Panc1 (cell line): ENCODE results near the gene BUB3. TPM values are rescaled to one million over a fixed set of nuclear protein-coding genes. Genes with fewer than 3 reads are reported as not detected.

ENCODE experiments used
- ATAC-seq: fragments of 200-7000 bp; cut with Tn5 transposase; 2 replicates; pipeline ENCODE4 v1.9.1; 2020; ENCODE audit warnings: mild to moderate bottlenecking, moderate library complexity
- BruUV-seq: library from RNA; stranded (reverse); fragments of 400-500 nt; replicated peaks from 2 replicates; lab custom pipeline; 2021; lab: Mats Ljungman, UMichigan
- CTCF ChIA-PET: fragments of 300-600 bp; sonication (Branson Sonifier 250); formaldehyde crosslinking; loops from one replicate; lab custom pipeline; 2022; ENCODE audit warnings: antibody characterized with exemption; lab: Charles Lee
- POLR2A ChIA-PET: fragments of 300-600 bp; sonication (Branson Sonifier 250); formaldehyde crosslinking; loops from one replicate; lab custom pipeline; 2022; ENCODE audit warnings: antibody characterized with exemption; lab: Charles Lee
- DNase-seq: peaks from one replicate; pipeline ENCODE4 v3.0.0-alpha.2; 2010; ENCODE audit warnings: low read depth, low spot score
- H3K27ac ChIP-seq: 2 replicates; pipeline ENCODE4 v1.5.1; 2011; ENCODE audit warnings: mild to moderate bottlenecking, low read length, inconsistent platforms
- H3K27me3 ChIP-seq: fragments of 200-500 bp; sonication (Bioruptor generic); 2 replicates; pipeline ENCODE4 v1.6.0; 2014; ENCODE audit warnings: low read length, inconsistent platforms; ENCODE audit not compliant: control insufficient read depth, insufficient read depth
- H3K36me3 ChIP-seq: fragments of 200-500 bp; sonication (Bioruptor generic); 2 replicates; pipeline ENCODE4 v1.5.1; 2014; ENCODE audit warnings: inconsistent platforms, mild to moderate bottlenecking, low read length, moderate library complexity; ENCODE audit not compliant: control insufficient read depth, insufficient read depth
- H3K4me1 ChIP-seq: 2 replicates; pipeline ENCODE4 v1.5.1; 2011; ENCODE audit warnings: inconsistent platforms, mild to moderate bottlenecking, low read length, moderate library complexity; ENCODE audit not compliant: control insufficient read depth, insufficient read depth
- H3K4me3 ChIP-seq, 2 experiments: 2 replicates each; pipeline ENCODE4 v1.5.1; 2011 to 2012; ENCODE audit warnings: low read depth in 2 of 2, low read length in 2 of 2, mild to moderate bottlenecking in 2 of 2, inconsistent platforms in 1 of 2, moderate library complexity in 1 of 2
- H3K9me3 ChIP-seq: fragments of 200-500 bp; sonication (Bioruptor generic); 2 replicates; pipeline ENCODE4 v1.5.1; 2014; ENCODE audit warnings: low read depth, mild to moderate bottlenecking, inconsistent platforms, low read length, moderate library complexity; ENCODE audit not compliant: control insufficient read depth, insufficient read depth
- POLR2AphosphoS5 ChIP-seq: IDR thresholded peaks from 2 replicates; pipeline ENCODE4 v1.6.1; 2012; ENCODE audit warnings: mild to moderate bottlenecking, low read depth, low read length, moderate library complexity
- SIN3A ChIP-seq: IDR thresholded peaks from 2 replicates; pipeline ENCODE4 v1.6.1; 2012; ENCODE audit warnings: low read depth, mild to moderate bottlenecking, low read length, moderate library complexity, borderline replicate concordance; ENCODE audit not compliant: insufficient read depth
- TCF7L2 ChIP-seq: IDR thresholded peaks from 2 replicates; pipeline ENCODE4 v1.6.1; 2011; ENCODE audit warnings: mild to moderate bottlenecking, low read depth, low read length, inconsistent platforms
- in situ Hi-C: cut with HindIII; loops from 2 replicates; pipeline ENCODE4 v1.10.0; 2016; ENCODE audit warnings: low sequenced_read_pairs, low pct_unique_long_range_greater_than_20kb
- intact Hi-C: fragments of 100-400 bp; cut with micrococcal nuclease; formaldehyde crosslinking; loops from one replicate; pipeline ENCODE4 v1.10.0; 2022; ENCODE audit not compliant: unreplicated experiment
- total RNA-seq: library from RNA; stranded (reverse); gene quantifications from one replicate; pipeline ENCODE4 v1.2.1, GENCODE V29; 2021; ENCODE audit not compliant: unreplicated experiment
- TF ChIP-seq, protein P1 (sequence below): fragments of 450-650 bp; IDR thresholded peaks from 2 replicates; pipeline ENCODE4 v1.5.1; 2017; ENCODE audit warnings: mild to moderate bottlenecking
- TF ChIP-seq, protein P2 (sequence below), 2 experiments: IDR thresholded peaks; 2 replicates each; pipeline ENCODE4 v1.6.1; 2011 to 2012; ENCODE audit warnings: low read depth in 2 of 2, control low read depth in 1 of 2, low read length in 1 of 2, mild to moderate bottlenecking in 1 of 2, moderate library complexity in 1 of 2; ENCODE audit not compliant: insufficient read depth in 1 of 2

BUB3 gene
- total RNA-seq, 1 experiment from 2014 or later: 237 TPM

DNA sequence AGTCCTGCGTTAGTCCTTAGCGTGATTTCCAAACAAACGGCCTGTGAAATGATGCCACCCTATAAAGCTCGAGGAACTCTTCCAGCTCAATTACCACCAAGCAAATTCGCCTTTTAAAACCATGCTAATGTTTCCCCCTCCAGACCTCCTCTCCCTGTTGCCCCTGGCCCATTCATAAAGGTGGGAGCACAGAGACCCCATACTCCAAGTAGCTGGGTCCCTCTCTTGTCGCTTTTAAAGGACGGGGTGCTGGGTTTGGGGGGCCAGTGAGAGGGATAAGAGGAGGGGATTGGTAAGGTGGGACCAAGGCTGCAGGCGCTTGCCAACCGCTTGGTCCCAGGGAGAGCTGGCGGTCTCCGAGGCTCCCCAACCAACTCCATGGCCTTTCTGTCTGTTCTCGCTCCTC is 5.0 kb upstream of the BUB3 start:
- Histone ChIP-seq H3K36me3 (no peaks in the 10 kb centered on the region), H3K9me3 (no peaks in the 10 kb centered on the region), H3K27me3 (no peaks in the 10 kb centered on the region), H3K4me3 (no peak overlapping the region), H3K27ac (peak overlapping the region; percentile 79), H3K4me1 (peaks cover 39% of the 10 kb centered on the region)
- ATAC-seq (no peak), DNase-seq (no peak)
- TF ChIP-seq, protein P1, sequence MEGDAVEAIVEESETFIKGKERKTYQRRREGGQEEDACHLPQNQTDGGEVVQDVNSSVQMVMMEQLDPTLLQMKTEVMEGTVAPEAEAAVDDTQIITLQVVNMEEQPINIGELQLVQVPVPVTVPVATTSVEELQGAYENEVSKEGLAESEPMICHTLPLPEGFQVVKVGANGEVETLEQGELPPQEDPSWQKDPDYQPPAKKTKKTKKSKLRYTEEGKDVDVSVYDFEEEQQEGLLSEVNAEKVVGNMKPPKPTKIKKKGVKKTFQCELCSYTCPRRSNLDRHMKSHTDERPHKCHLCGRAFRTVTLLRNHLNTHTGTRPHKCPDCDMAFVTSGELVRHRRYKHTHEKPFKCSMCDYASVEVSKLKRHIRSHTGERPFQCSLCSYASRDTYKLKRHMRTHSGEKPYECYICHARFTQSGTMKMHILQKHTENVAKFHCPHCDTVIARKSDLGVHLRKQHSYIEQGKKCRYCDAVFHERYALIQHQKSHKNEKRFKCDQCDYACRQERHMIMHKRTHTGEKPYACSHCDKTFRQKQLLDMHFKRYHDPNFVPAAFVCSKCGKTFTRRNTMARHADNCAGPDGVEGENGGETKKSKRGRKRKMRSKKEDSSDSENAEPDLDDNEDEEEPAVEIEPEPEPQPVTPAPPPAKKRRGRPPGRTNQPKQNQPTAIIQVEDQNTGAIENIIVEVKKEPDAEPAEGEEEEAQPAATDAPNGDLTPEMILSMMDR: no peak
- TF ChIP-seq, protein P2, sequence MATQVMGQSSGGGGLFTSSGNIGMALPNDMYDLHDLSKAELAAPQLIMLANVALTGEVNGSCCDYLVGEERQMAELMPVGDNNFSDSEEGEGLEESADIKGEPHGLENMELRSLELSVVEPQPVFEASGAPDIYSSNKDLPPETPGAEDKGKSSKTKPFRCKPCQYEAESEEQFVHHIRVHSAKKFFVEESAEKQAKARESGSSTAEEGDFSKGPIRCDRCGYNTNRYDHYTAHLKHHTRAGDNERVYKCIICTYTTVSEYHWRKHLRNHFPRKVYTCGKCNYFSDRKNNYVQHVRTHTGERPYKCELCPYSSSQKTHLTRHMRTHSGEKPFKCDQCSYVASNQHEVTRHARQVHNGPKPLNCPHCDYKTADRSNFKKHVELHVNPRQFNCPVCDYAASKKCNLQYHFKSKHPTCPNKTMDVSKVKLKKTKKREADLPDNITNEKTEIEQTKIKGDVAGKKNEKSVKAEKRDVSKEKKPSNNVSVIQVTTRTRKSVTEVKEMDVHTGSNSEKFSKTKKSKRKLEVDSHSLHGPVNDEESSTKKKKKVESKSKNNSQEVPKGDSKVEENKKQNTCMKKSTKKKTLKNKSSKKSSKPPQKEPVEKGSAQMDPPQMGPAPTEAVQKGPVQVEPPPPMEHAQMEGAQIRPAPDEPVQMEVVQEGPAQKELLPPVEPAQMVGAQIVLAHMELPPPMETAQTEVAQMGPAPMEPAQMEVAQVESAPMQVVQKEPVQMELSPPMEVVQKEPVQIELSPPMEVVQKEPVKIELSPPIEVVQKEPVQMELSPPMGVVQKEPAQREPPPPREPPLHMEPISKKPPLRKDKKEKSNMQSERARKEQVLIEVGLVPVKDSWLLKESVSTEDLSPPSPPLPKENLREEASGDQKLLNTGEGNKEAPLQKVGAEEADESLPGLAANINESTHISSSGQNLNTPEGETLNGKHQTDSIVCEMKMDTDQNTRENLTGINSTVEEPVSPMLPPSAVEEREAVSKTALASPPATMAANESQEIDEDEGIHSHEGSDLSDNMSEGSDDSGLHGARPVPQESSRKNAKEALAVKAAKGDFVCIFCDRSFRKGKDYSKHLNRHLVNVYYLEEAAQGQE (IDR thresholded peaks at IDR 0.05; ENCODE audit: insufficient read depth in 1 of 2, low read depth in 2 of 2, low read length in 1 of 2): no peak
- TF ChIP-seq POLR2AphosphoS5 (no peak), TCF7L2 (no peak), SIN3A (no peak)
- no TSS peak for BruUV-seq
- in situ Hi-C loops (no loop called here), intact Hi-C loops (no loop called here)
- ChIA-PET POLR2A (no interaction called here), CTCF (no interaction called here)

DNA sequence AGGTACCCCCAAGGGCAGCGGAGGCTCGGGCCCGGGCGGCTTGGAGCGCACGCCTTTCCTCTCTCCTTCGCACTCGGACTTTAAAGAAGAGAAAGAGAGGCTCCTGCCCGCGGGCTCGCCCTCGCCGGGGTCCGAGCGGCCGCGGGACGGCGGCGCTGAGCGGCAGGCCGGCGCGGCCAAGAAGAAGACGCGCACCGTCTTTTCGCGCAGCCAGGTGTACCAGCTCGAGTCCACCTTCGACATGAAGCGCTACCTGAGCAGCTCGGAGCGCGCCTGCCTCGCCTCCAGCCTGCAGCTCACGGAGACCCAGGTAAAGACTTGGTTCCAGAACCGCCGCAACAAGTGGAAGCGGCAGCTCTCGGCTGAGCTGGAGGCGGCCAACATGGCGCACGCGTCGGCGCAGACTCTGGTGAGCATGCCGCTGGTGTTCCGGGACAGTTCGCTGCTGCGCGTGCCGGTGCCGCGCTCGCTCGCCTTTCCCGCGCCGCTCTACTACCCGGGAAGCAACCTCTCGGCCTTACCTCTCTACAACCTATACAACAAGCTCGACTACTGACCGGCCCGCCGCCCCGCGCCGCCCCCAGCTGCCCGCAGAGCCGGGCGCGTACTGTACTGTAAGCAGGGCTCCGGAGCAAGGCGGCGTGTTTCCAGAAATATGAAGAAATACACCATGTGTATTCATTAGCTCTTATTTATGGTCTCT is 4.5 kb upstream of the BUB3 start:
- H3K27ac ChIP-seq: peak overlapping the region; percentile 81
- BruUV-seq: no TSS peak
- in situ Hi-C loops: no loop called here
- no peaks in the 10 kb centered on the region for H3K27me3 ChIP-seq
- TF ChIP-seq, protein P2 (IDR thresholded peaks at IDR 0.05; ENCODE audit: insufficient read depth in 1 of 2, low read depth in 2 of 2, low read length in 1 of 2): no peak
- H3K4me3 ChIP-seq: no peak overlapping the region; a peak in 1 of 4 replicates
- no peaks in the 10 kb centered on the region for H3K9me3 ChIP-seq
- H3K36me3 ChIP-seq: no peaks in the 10 kb centered on the region; the same call in 1 of the 2 replicates
- ATAC-seq (no peak), DNase-seq (no peak)
- ChIA-PET CTCF (no interaction called here), POLR2A (no interaction called here)
- H3K4me1 ChIP-seq: peaks cover 35% of the 10 kb centered on the region
- intact Hi-C loops: no loop called here
